Mucosa of rectum (tissue), 2 donors: ENCODE results near the gene MKRN2OS.

Experiments
- H3K27ac ChIP-seq, 2 donors: one replicate each; pipeline ENCODE4 v1.7.0; 2013; ENCODE audit warnings: inconsistent platforms in 2 of 2, low read depth in 2 of 2, low read length in 2 of 2
- H3K27me3 ChIP-seq, 2 donors: one replicate each; pipeline ENCODE4 v1.7.0; 2013; ENCODE audit warnings: low read length in 2 of 2; ENCODE audit not compliant: control insufficient read depth in 2 of 2, insufficient read depth in 2 of 2
- H3K36me3 ChIP-seq, 2 donors: one replicate each; pipeline ENCODE4 v1.7.0; 2013; ENCODE audit warnings: low read length in 2 of 2; ENCODE audit not compliant: control insufficient read depth in 2 of 2, insufficient read depth in 2 of 2
- H3K4me1 ChIP-seq, 2 donors: one replicate each; pipeline ENCODE4 v1.7.0; 2013; ENCODE audit warnings: low read length in 2 of 2, mild to moderate bottlenecking in 1 of 2; ENCODE audit not compliant: control insufficient read depth in 2 of 2, insufficient read depth in 2 of 2
- H3K4me3 ChIP-seq, 2 donors: one replicate each; pipeline ENCODE4 v1.7.0; 2013; ENCODE audit warnings: low read length in 2 of 2
- H3K9ac ChIP-seq, 2 donors: one replicate each; pipeline ENCODE4 v1.7.0; 2013; ENCODE audit warnings: low read length in 2 of 2, low read depth in 1 of 2, mild to moderate bottlenecking in 1 of 2
- H3K9me3 ChIP-seq, 2 donors: one replicate each; pipeline ENCODE4 v1.7.0; 2013; ENCODE audit warnings: low read length in 2 of 2; ENCODE audit not compliant: control insufficient read depth in 2 of 2
- donor health status: healthy.
- donor health status: Normal muscosa, but diverticular disease.

MKRN2OS gene

DNA sequence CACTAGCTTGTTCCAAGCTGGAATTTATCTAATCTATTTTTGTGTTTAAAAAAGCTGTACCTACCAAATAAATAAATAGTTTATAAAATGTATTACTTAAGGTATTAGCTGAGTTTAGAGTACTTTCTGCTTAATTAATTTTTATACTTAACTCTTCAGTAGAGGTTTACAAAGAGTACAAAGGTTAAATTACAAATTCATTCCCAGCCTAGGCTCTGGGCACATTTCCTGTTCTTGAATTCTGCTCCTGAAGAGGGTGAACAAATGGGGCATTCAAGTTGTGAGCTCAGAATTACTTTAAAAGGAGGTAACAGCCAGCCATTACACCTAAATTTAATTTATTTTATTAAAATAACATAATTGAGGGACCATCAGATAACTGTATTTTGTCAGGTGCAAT, 38.0 kb upstream of the MKRN2OS start:
- no peaks in the 10 kb centered on the region for H3K9me3 ChIP-seq
- no peak overlapping the region for H3K9ac ChIP-seq
- H3K36me3 ChIP-seq: peaks cover 67 to 82% of the 10 kb centered on the region in 2 donors
- H3K4me3 ChIP-seq: no peak overlapping the region
- no peaks in the 10 kb centered on the region for H3K4me1 ChIP-seq
- H3K27me3 ChIP-seq: no peaks in the 10 kb centered on the region
- no peak overlapping the region for H3K27ac ChIP-seq

DNA sequence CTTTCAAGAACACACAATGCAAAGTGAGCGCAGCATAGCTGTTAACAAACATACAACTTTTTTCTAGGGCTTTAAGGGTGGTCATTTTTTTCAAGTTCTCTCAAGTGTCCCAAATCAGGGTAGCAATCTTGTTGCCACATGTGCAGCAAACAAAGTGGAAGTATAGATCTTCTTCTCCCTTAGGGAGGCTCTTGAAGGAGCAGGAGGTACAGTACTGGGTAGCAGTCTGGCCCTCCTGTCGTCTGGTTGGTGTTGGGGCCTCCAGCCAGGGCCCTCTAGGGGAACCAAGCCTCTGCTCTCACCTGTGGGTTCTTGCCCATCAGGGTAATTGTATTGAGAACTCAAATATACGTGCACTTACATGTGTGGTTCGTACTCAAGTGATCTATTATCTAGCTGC, 37.4 kb upstream of the MKRN2OS start:
- H3K36me3 ChIP-seq: peaks cover 68 to 80% of the 10 kb centered on the region in 2 donors
- H3K4me3 ChIP-seq: no peak overlapping the region
- H3K9ac ChIP-seq: no peak overlapping the region
- no peaks in the 10 kb centered on the region for H3K4me1 ChIP-seq
- no peaks in the 10 kb centered on the region for H3K27me3 ChIP-seq
- H3K9me3 ChIP-seq: no peaks in the 10 kb centered on the region
- no peak overlapping the region for H3K27ac ChIP-seq

DNA sequence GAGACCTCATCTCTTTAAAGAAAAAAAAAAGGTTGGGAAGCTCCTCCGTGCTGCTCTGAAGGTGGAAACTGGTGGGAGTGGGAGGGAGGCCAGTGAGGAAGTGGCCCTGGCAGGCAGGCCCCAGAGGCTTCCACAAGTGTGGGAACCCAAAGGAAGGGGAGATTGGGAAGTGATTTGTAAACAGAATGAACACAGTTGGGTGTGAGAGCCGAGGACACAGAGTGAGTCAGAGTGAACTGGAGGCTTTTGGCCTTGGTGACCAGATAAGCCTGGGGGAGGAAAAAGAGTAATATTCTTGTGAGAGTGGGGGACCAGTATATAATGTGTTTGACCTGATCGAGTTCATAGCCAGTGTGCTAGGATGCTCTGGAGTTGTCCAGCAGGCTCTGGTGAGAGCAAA, 34.6 kb upstream of the MKRN2OS start:
- Histone ChIP-seq H3K27me3 (no peaks in the 10 kb centered on the region), H3K36me3 (peaks cover 56 to 72% of the 10 kb centered on the region in 2 donors), H3K4me3 (no peak overlapping the region), H3K4me1 (peaks cover 0 to 6% of the 10 kb centered on the region in 2 donors), H3K27ac (no peak overlapping the region), H3K9me3 (no peaks in the 10 kb centered on the region), H3K9ac (no peak overlapping the region)

DNA sequence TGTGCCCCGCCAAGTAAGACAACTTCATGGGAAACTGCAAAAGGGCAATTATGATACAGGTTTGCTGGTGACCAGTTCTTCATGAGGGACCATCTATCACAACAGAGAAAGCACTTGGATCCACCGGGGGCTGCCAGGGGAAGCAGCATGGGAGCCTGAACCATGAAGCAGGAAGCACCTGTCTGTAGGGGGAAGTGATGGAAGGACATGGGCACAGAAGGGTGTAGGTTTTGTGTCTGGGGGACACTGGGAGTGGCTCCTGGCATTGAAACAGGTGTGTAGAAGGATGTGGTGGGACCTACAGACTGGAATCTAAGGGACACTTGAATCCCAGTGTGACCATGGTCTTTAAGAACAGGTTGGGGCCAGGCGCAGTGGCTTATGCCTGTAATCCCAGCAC, 34.2 kb upstream of the MKRN2OS start:
- Histone ChIP-seq H3K27me3 (no peaks in the 10 kb centered on the region), H3K9me3 (no peaks in the 10 kb centered on the region), H3K4me3 (no peak overlapping the region), H3K36me3 (peaks cover 56 to 72% of the 10 kb centered on the region in 2 donors), H3K4me1 (peaks cover 0 to 6% of the 10 kb centered on the region in 2 donors), H3K9ac (no peak overlapping the region), H3K27ac (no peak overlapping the region)

DNA sequence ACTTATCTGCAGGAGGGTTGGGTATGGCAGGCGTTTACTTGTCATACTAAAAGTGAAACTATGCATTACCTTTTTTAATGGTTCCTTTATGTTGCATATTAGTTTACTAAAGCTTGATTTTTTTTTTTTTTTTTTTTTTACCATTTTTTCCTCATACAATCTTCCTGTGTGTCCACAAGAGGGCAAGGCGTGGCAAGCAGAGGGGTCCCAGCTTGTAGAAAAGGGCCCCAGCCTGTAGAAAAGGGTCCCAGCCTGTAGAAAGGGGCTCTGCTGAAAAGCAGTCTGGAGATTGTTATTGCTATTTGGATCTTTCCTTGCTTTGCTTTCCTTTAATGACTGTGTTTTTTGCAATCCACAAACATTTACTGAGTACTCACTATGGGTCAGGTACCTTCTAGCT, 33.4 kb upstream of the MKRN2OS start:
- no peaks in the 10 kb centered on the region for H3K9me3 ChIP-seq
- H3K4me1 ChIP-seq: peaks cover 0 to 8% of the 10 kb centered on the region in 2 donors
- no peak overlapping the region for H3K27ac ChIP-seq
- no peaks in the 10 kb centered on the region for H3K27me3 ChIP-seq
- H3K9ac ChIP-seq: no peak overlapping the region
- H3K4me3 ChIP-seq: no peak overlapping the region
- H3K36me3 ChIP-seq: peaks cover 56 to 72% of the 10 kb centered on the region in 2 donors

DNA sequence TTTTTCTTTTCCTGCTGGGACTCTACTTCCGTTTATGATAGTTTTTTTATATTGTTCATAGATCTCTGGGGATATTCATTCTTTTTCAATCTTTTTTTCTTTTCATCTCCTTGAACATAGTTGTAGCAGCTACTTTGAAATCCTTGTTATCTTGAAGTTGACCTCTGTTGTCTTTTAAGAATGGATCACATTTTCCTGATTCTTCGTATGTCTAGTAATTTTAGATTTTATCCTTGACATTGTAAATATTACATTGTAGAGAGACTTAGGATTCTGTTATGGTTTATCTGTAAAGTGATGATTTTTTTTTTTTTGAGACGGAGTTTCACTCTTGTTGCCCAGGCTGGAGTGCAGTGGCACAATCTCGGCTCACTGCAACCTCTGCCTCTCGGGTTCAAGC, 32.1 kb upstream of the MKRN2OS start:
- no peak overlapping the region for H3K9ac ChIP-seq
- H3K4me1 ChIP-seq: peaks cover 0 to 8% of the 10 kb centered on the region in 2 donors
- H3K27me3 ChIP-seq: no peaks in the 10 kb centered on the region
- H3K4me3 ChIP-seq: no peak overlapping the region
- H3K27ac ChIP-seq: no peak overlapping the region
- H3K9me3 ChIP-seq: no peaks in the 10 kb centered on the region
- peaks cover 52 to 67% of the 10 kb centered on the region in 2 donors for H3K36me3 ChIP-seq

DNA sequence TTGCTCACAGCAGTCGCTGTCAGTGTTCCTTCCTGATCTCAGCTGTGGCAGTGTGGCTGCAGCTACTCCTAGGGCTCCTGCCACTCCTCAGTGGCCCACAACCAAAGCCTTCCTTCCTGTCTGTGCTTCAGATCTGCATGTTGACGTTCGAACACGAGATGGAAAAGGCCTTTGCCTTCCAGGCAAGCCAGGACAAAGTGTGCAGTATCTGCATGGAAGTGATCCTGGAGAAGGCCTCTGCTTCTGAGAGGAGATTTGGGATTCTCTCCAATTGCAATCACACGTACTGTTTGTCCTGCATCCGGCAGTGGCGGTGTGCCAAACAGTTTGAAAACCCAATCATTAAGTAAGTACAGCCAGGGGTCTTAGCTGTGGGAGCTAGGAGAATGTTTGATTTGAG, 29.4 kb upstream of the MKRN2OS start:
- Histone ChIP-seq H3K4me3 (no peak overlapping the region), H3K27me3 (no peaks in the 10 kb centered on the region), H3K27ac (no peak overlapping the region), H3K36me3 (peaks cover 48 to 64% of the 10 kb centered on the region in 2 donors), H3K4me1 (peaks cover 0 to 8% of the 10 kb centered on the region in 2 donors), H3K9ac (no peak overlapping the region), H3K9me3 (no peaks in the 10 kb centered on the region)

DNA sequence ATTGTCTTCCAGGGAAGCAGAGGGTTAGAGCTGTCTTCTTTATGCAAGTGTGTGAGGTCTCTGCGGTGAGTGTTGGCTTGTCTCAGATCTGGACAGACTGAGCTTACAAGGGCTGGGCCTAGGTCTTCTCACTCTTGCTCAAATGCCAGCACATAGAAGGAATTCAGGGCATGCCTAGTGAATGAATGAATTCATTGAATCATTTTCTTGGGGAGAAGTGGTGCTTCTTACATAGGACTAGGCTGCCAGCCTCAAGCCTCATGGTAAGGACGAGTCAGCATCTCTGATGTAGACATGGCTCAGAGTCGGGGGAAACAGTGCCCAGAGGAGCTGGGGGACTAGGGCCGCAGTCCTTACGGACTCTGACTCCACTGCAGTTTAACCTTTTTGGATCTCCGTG, 28.8 kb upstream of the MKRN2OS start:
- peaks cover 46 to 63% of the 10 kb centered on the region in 2 donors for H3K36me3 ChIP-seq
- H3K27ac ChIP-seq: no peak overlapping the region
- peaks cover 0 to 8% of the 10 kb centered on the region in 2 donors for H3K4me1 ChIP-seq
- no peak overlapping the region for H3K4me3 ChIP-seq
- H3K27me3 ChIP-seq: no peaks in the 10 kb centered on the region
- H3K9me3 ChIP-seq: no peaks in the 10 kb centered on the region
- no peak overlapping the region for H3K9ac ChIP-seq

DNA sequence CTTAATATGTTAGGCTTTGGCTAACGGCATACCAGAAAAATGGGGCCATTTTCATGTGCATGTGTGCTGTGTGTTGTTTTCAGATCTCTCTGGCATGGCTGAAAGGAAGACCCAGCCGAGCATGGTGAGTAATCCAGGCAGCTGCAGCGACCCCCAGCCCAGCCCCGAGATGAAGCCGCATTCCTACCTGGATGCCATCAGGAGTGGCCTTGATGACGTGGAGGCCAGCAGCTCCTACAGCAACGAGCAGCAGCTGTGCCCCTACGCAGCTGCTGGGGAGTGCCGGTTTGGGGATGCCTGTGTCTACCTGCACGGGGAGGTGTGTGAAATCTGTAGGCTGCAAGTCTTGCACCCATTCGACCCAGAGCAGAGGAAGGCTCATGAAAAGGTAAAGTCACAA, 26.7 kb upstream of the MKRN2OS start:
- Histone ChIP-seq H3K4me1 (peaks cover 0 to 8% of the 10 kb centered on the region in 2 donors), H3K9ac (no peak overlapping the region), H3K27ac (no peak overlapping the region), H3K9me3 (no peaks in the 10 kb centered on the region), H3K36me3 (peaks cover 40 to 65% of the 10 kb centered on the region in 2 donors), H3K27me3 (no peaks in the 10 kb centered on the region), H3K4me3 (no peak overlapping the region)

DNA sequence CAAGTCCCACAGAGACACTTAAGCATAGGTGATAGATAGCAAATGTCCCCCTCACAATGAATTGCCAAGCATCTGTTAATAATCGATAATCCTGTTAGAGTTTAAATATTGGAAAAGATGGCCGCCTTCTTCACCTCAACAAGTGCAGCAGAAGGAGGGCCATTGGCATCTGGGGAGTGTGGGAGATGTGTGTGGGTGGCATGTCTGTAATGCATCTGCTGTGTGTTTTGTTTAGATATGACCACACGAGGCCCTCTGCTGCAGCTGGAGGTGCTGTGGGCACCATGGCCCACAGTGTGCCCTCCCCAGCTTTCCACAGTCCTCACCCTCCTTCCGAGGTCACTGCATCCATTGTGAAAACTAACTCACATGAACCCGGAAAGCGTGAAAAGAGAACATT, 24.5 kb upstream of the MKRN2OS start:
- Histone ChIP-seq H3K4me3 (no peak overlapping the region), H3K36me3 (peaks cover 31 to 49% of the 10 kb centered on the region in 2 donors), H3K9ac (no peak overlapping the region), H3K27ac (no peak overlapping the region), H3K9me3 (no peaks in the 10 kb centered on the region), H3K4me1 (peaks cover 0 to 2% of the 10 kb centered on the region in 2 donors), H3K27me3 (no peaks in the 10 kb centered on the region)

DNA sequence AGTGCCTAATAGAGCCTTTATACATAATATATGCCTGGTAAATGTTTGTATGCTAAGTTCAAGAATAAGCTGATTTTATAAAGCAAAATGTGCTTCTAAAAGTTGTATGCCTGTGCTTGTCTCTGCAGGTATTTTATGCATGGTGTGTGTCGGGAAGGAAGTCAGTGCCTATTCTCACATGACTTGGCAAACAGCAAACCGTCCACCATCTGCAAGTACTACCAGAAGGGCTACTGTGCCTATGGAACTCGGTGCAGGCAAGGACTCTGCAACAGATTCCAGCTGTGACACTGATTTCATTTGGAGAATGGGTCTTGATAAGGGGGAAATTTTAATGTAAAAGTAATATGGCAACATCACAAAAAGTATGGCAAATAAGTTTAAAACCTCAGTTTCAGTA, 23.4 kb upstream of the MKRN2OS start:
- Histone ChIP-seq H3K27me3 (no peaks in the 10 kb centered on the region), H3K4me3 (no peak overlapping the region), H3K36me3 (peaks cover 21 to 38% of the 10 kb centered on the region in 2 donors), H3K9me3 (no peaks in the 10 kb centered on the region), H3K9ac (no peak overlapping the region), H3K4me1 (no peaks in the 10 kb centered on the region), H3K27ac (no peak overlapping the region)
